Lung (tissue), 12 donors: ENCODE results near the gene DEFB113. TPM values are rescaled to one million over a fixed set of nuclear protein-coding genes. Genes with fewer than 3 reads are reported as not detected.
"Not testable (repeated sequence)": the region's sequence is repeated elsewhere in the genome, so short reads cannot be mapped to it uniquely, and the experiment has no call there.

Source experiments
- ATAC-seq: fragments of 200-7000 bp; cut with Tn5 transposase; one replicate; pipeline ENCODE4 v1.9.1; 2020; ENCODE audit warnings: moderate number of reproducible peaks; ENCODE audit not compliant: insufficient read depth, low FRiP score
- DNase-seq, 3 donors: peaks; one replicate each; pipeline ENCODE4 v3.0.0-alpha.2; 2013 to 2017
- H3K27ac ChIP-seq, 2 donors: one replicate each; pipeline ENCODE4 v1.5.1; 2013; ENCODE audit warnings: mild to moderate bottlenecking in 2 of 2, moderate library complexity in 2 of 2, control low read depth in 1 of 2, inconsistent platforms in 1 of 2, low read depth in 1 of 2, low read length in 1 of 2
- H3K27me3 ChIP-seq, 3 donors: one replicate each; pipeline ENCODE4 v1.5.1; 2013; ENCODE audit warnings: low read length in 2 of 3; ENCODE audit not compliant: control insufficient read depth in 3 of 3, insufficient read depth in 3 of 3
- H3K36me3 ChIP-seq, 4 donors: one replicate each; pipeline ENCODE4 v1.5.1; 2013; ENCODE audit warnings: low read length in 4 of 4, mild to moderate bottlenecking in 1 of 4, moderate library complexity in 1 of 4; ENCODE audit not compliant: control insufficient read depth in 4 of 4, insufficient read depth in 4 of 4
- H3K4me1 ChIP-seq, 5 donors: one replicate each; pipeline ENCODE4 v1.5.1; 2013; ENCODE audit warnings: low read length in 5 of 5, mild to moderate bottlenecking in 2 of 5, moderate library complexity in 1 of 5; ENCODE audit not compliant: control insufficient read depth in 5 of 5, insufficient read depth in 5 of 5
- H3K4me3 ChIP-seq: one replicate; pipeline ENCODE4 v1.5.1; 2013; ENCODE audit warnings: mild to moderate bottlenecking, control low read depth, moderate library complexity
- H3K9ac ChIP-seq, 2 donors: one replicate each; pipeline ENCODE4 v1.5.1; 2013; ENCODE audit warnings: low read length in 2 of 2, control low read depth in 1 of 2; ENCODE audit not compliant: insufficient read depth in 1 of 2
- H3K9me3 ChIP-seq, 4 donors: one replicate each; pipeline ENCODE4 v1.5.1; 2013; ENCODE audit warnings: low read length in 3 of 4, mild to moderate bottlenecking in 1 of 4, moderate library complexity in 1 of 4; ENCODE audit not compliant: control insufficient read depth in 4 of 4, insufficient read depth in 3 of 4
- CTCF ChIP-seq: IDR thresholded peaks from 2 replicates; pipeline ENCODE4 v1.5.1; 2012; ENCODE audit warnings: mild to moderate bottlenecking; ENCODE audit errors: control extremely low read depth, extremely low read depth
- WGBS, 2 donors: extraction: QIAGEN DNeasy Blood & Tissue Kit; methylation state at CpG; one replicate each; pipeline ENCODE4 v1.1.7; 2013; 5-methylcytosine and 5-hydroxymethylcytosine counted together
- polyA plus RNA-seq, 2 donors: library from polyadenylated mRNA; stranded (reverse); fragments of 200-250 nt; gene quantifications; one replicate each; pipeline ENCODE4 v1.2.1, GENCODE V29; 2013
- total RNA-seq, 2 donors: library from RNA; depleted of rRNA in 1 of 2; stranded (reverse); fragments of >200 nt in 1 of 2; gene quantifications; one replicate each; pipeline ENCODE4 v1.2.1, GENCODE V29; 2014 to 2021
- donor health status: control.
- donor health status: control.
- donor health status: Bipolar disorder and iron deficiency.
- donor health status: healthy.
- donor health status: DM: yes; HTN: yes; CAD: no.

Gene DEFB113
- total and polyA plus RNA-seq, 4 donors = not detected

GRCh38 chr6:49946835-49947234 lies 22.6 kb downstream of the DEFB113 start:
- TF ChIP-seq CTCF = no peak
- Histone ChIP-seq H3K27ac (no peak overlapping the region), H3K9me3 (peaks cover 0 to 5% (median 0%) of the 10 kb centered on the region in 4 donors), H3K4me3 (no peak overlapping the region), H3K36me3 (no peaks in the 10 kb centered on the region), H3K9ac (no peak overlapping the region), H3K4me1 (no peaks in the 10 kb centered on the region), H3K27me3 (no peaks in the 10 kb centered on the region)
- no peak for ATAC-seq
- 70 to 90% methylated on average over 2 of the region's 2 CpGs for WGBS, 2 donors
- no peak for DNase-seq

- not testable (repeated sequence) for H3K27ac ChIP-seq, ATAC-seq, DNase-seq, H3K27me3 ChIP-seq, H3K9me3 ChIP-seq, H3K4me1 ChIP-seq, H3K36me3 ChIP-seq, H3K4me3 ChIP-seq, H3K9ac ChIP-seq
- 85 to 88% methylated on average over 3 of the region's 3 CpGs for WGBS, 2 donors
Observed at GRCh38 chr6:49944068-49944467, 25.4 kb downstream of the DEFB113 start.

- TF ChIP-seq CTCF = no peak
- WGBS, 2 donors = 65 to 75% methylated on average over 3 of the region's 3 CpGs
- no peak overlapping the region for H3K27ac ChIP-seq
- DNase-seq (no peak), ATAC-seq (no peak)
- H3K36me3 ChIP-seq = no peaks in the 10 kb centered on the region
- H3K27me3 ChIP-seq = no peaks in the 10 kb centered on the region
- peaks cover 0 to 5% (median 0%) of the 10 kb centered on the region in 5 donors for H3K4me1 ChIP-seq
- H3K9ac ChIP-seq = no peak overlapping the region
- H3K9me3 ChIP-seq = peaks cover 0 to 5% (median 0%) of the 10 kb centered on the region in 4 donors
- no peak overlapping the region for H3K4me3 ChIP-seq
Observed at GRCh38 chr6:49939993-49940498, 29.4 kb downstream of the DEFB113 start.

- H3K9me3 ChIP-seq = peaks cover 0 to 4% (median 0%) of the 10 kb centered on the region in 4 donors
- no peak overlapping the region for H3K4me3 ChIP-seq
- ATAC-seq = no peak
- H3K4me1 ChIP-seq = peaks cover 0 to 5% (median 0%) of the 10 kb centered on the region in 5 donors
- no peak for DNase-seq
- H3K9ac ChIP-seq = no peak overlapping the region
- no peak for TF ChIP-seq CTCF
- no peaks in the 10 kb centered on the region for H3K27me3 ChIP-seq
- no peak overlapping the region for H3K27ac ChIP-seq
- no peaks in the 10 kb centered on the region for H3K36me3 ChIP-seq
Observed at GRCh38 chr6:49937811-49938210, 31.6 kb downstream of the DEFB113 start.
